Neural crest cell (in vitro differentiated cells): Measurements from ENCODE around the gene KRTAP9-7. TPM values are rescaled to one million over a fixed set of nuclear protein-coding genes. Genes with fewer than 3 reads are reported as not detected.
"Not testable (repeated sequence)": the region's sequence is repeated elsewhere in the genome, so short reads cannot be mapped to it uniquely, and the experiment has no call there.

Experiments used
- DNase-seq: peaks from one replicate; pipeline ENCODE4 v3.0.0; 2021; ENCODE audit warnings: low read depth, mixed read lengths, low spot score
- H3K27ac Mint-ChIP-seq: one replicate; pipeline ENCODE4 v1.8.0; 2021; ENCODE audit warnings: mild to moderate bottlenecking, mixed read lengths; ENCODE audit not compliant: unreplicated experiment
- H3K27me3 Mint-ChIP-seq: 2 replicates; pipeline ENCODE4 v1.8.0; 2021; ENCODE audit warnings: low read depth, mild to moderate bottlenecking, mixed read lengths
- H3K36me3 Mint-ChIP-seq: 2 replicates; pipeline ENCODE4 v1.8.0; 2021; ENCODE audit warnings: low read depth, mild to moderate bottlenecking, mixed read lengths
- H3K4me1 Mint-ChIP-seq: 2 replicates; pipeline ENCODE4 v1.8.0; 2021; ENCODE audit warnings: mixed read lengths
- H3K4me3 Mint-ChIP-seq: one replicate; pipeline ENCODE4 v1.8.0; 2021; ENCODE audit warnings: mild to moderate bottlenecking, mixed read lengths
- H3K9me3 Mint-ChIP-seq: 2 replicates; pipeline ENCODE4 v1.8.0; 2021; ENCODE audit warnings: mixed read lengths
- CTCF ChIP-seq: fragments of 200-600 bp; sonication (generic); conservative IDR thresholded peaks from 2 replicates; pipeline ENCODE4 v1.5.0; 2021; ENCODE audit warnings: antibody characterized with exemption, mild to moderate bottlenecking
- total RNA-seq: library from RNA; stranded (reverse); gene quantifications from 2 replicates; pipeline ENCODE4 v1.2.1, GENCODE V29; 2021

Gene KRTAP9-7
- total RNA-seq, 1 donor from 2014 or later = not detected

DNA sequence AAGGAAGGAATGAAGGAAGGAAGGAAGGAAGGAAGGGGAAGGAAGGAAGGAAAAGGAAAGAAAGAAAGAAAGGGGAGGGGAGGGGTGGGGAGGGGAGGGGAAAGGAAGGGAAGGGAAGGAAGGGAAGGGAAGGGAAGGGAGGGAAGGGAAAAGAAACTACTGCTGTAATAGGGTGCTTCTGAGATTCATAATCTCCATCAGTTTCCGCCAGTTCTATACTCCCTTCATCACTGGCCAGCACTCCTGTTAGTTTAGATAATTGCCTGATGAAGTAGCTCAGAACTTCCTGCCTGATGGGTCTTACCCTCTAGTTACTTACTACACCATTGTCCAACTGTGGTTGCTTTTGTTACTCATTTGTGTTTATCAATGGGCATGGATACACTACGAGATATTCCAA, 12.3 kb upstream of the KRTAP9-7 start:
- H3K4me1 Mint-ChIP-seq = no peaks in the 10 kb centered on the region
- H3K4me3 Mint-ChIP-seq = no peak overlapping the region
- H3K27me3 Mint-ChIP-seq = peaks cover 67% of the 10 kb centered on the region
- no peak overlapping the region for H3K27ac Mint-ChIP-seq
- H3K9me3 Mint-ChIP-seq = peaks cover 6% of the 10 kb centered on the region
- no peak for TF ChIP-seq CTCF
- DNase-seq = no peak
- no peaks in the 10 kb centered on the region for H3K36me3 Mint-ChIP-seq

GRCh38 chr17:41264599-41264998, 10.9 kb upstream of the KRTAP9-7 start:
- DNase-seq = no peak
- H3K27me3 Mint-ChIP-seq = peaks cover 53% of the 10 kb centered on the region
- no peaks in the 10 kb centered on the region for H3K36me3 Mint-ChIP-seq
- no peak overlapping the region for H3K4me3 Mint-ChIP-seq
- no peaks in the 10 kb centered on the region for H3K4me1 Mint-ChIP-seq
- peaks cover 6% of the 10 kb centered on the region for H3K9me3 Mint-ChIP-seq
- no peak overlapping the region for H3K27ac Mint-ChIP-seq
- no peak for TF ChIP-seq CTCF

- DNase-seq = no peak
- Mint-ChIP-seq H3K27me3 (peaks cover 49% of the 10 kb centered on the region), H3K4me3 (no peak within 1 kb of the TSS), H3K36me3 (no peaks in the 10 kb centered on the region), H3K9me3 (peaks cover 3% of the 10 kb centered on the region), H3K4me1 (no peaks in the 10 kb centered on the region), H3K27ac (no peak within 1 kb of the TSS)
- no peak for TF ChIP-seq CTCF
Observed at GRCh38 chr17:41265078-41265477, 10.4 kb upstream of the KRTAP9-7 start, which contains the start of gene KRTAP9-6. Gene KRTAP9-6, plus strand, starts transcription at chr17:41265378. Its CDS starts 0 bp downstream, at chr17:41265378.

- no peaks in the 10 kb centered on the region for H3K36me3 Mint-ChIP-seq
- H3K27ac Mint-ChIP-seq = no peak overlapping the region
- peaks cover 25% of the 10 kb centered on the region for H3K27me3 Mint-ChIP-seq
- H3K4me1 Mint-ChIP-seq = no peaks in the 10 kb centered on the region
- no peaks in the 10 kb centered on the region for H3K9me3 Mint-ChIP-seq
- DNase-seq = no peak
- H3K4me3 Mint-ChIP-seq = no peak overlapping the region
- TF ChIP-seq CTCF = no peak
Observed at GRCh38 chr17:41267711-41268110, 7.8 kb upstream of the KRTAP9-7 start.

DNA sequence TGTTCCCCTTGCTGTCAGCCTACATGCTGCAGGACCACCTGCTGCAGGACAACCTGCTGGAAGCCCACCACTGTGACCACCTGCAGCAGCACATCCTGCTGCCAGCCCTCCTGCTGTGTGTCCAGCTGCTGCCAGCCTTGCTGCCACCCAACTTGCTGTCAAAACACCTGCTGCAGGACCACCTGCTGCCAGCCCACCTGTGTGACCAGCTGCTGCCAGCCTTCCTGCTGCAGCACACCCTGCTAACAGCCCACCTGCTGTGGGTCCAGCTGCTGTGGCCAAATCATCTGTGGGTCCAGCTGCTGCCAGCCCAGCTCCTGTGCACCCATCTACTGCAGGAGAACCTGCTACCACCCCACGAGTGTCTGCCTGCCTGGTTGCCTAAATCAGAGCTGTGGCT, 4.2 kb upstream of the KRTAP9-7 start:
- H3K36me3 Mint-ChIP-seq = not testable (repeated sequence)

DNA sequence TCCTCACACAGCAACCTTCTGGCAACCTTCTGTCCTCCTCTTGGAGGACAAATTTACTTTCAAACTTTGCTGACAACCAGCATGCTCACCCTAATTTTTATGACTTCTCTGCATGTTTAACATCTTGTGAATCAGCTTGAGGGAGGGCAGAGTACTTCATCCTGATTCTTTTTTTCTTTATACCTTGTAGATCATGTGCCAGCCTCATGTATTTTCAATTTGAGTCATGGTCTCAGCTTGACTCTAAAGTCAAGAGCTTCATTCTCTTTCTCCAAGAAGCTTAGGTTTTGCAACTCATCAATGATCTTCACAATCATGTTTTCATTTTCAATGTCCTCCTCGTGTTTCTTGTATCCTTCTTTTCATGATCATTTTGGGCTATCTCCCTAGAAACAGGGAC, 3.6 kb upstream of the KRTAP9-7 start:
- no peak overlapping the region for H3K4me3 Mint-ChIP-seq
- H3K9me3 Mint-ChIP-seq = no peaks in the 10 kb centered on the region
- H3K27ac Mint-ChIP-seq = no peak overlapping the region
- no peak for DNase-seq
- TF ChIP-seq CTCF = no peak
- H3K4me1 Mint-ChIP-seq = no peaks in the 10 kb centered on the region
- peaks cover 13% of the 10 kb centered on the region for H3K27me3 Mint-ChIP-seq
- no peaks in the 10 kb centered on the region for H3K36me3 Mint-ChIP-seq

More for the DNA sequence above, 4.2 kb upstream of the KRTAP9-7 start:
- H3K4me3 Mint-ChIP-seq, H3K9me3 Mint-ChIP-seq, H3K27ac Mint-ChIP-seq, H3K27me3 Mint-ChIP-seq, H3K4me1 Mint-ChIP-seq, DNase-seq: not testable (repeated sequence)
